ENCODE measurements around the gene SRM. TPM values are rescaled to one million over a fixed set of nuclear protein-coding genes. Genes with fewer than 3 reads are reported as not detected.

SRM gene
- total RNA-seq, 1 donor from 2014 or later: 147 TPM

GRCh38 chr1:11031624-11032262, 28.1 kb downstream of the SRM start:
- peaks cover 4% of the 10 kb centered on the region for H3K4me1 Mint-ChIP-seq
- peaks cover 18% of the 10 kb centered on the region for H3K36me3 Mint-ChIP-seq (ENCODE audit: low read depth)
- peaks cover 2% of the 10 kb centered on the region for H3K27me3 Mint-ChIP-seq (ENCODE audit: low read depth)
- no peak for TF ChIP-seq CTCF (conservative IDR thresholded peaks at IDR 0.05)
- no peaks in the 10 kb centered on the region for H3K9me3 Mint-ChIP-seq
- H3K27ac Mint-ChIP-seq (ENCODE audit: unreplicated experiment): no peak overlapping the region
- DNase-seq (ENCODE audit: low read depth, low spot score): no peak
- H3K4me3 Mint-ChIP-seq: no peak overlapping the region

- Mint-ChIP-seq H3K27ac (ENCODE audit: unreplicated experiment) (no peak overlapping the region), H3K9me3 (no peaks in the 10 kb centered on the region), H3K4me3 (no peak overlapping the region), H3K36me3 (ENCODE audit: low read depth) (peaks cover 18% of the 10 kb centered on the region), H3K4me1 (peaks cover 4% of the 10 kb centered on the region), H3K27me3 (ENCODE audit: low read depth) (peaks cover 2% of the 10 kb centered on the region)
- TF ChIP-seq CTCF (conservative IDR thresholded peaks at IDR 0.05): no peak
- DNase-seq (ENCODE audit: low read depth, low spot score): no peak
Measured at GRCh38 chr1:11030865-11031264, 29.0 kb downstream of the SRM start.

GRCh38 chr1:11028018-11028417, 31.8 kb downstream of the SRM start:
- TF ChIP-seq CTCF (conservative IDR thresholded peaks at IDR 0.05): no peak
- Mint-ChIP-seq H3K27me3 (ENCODE audit: low read depth) (no peaks in the 10 kb centered on the region), H3K9me3 (no peaks in the 10 kb centered on the region), H3K27ac (ENCODE audit: unreplicated experiment) (peak overlapping the region; percentile 67), H3K36me3 (ENCODE audit: low read depth) (peaks cover 28% of the 10 kb centered on the region), H3K4me1 (peaks cover 4% of the 10 kb centered on the region), H3K4me3 (no peak overlapping the region)
- DNase-seq (ENCODE audit: low read depth, low spot score): no peak

GRCh38 chr1:11027316-11027715, 32.5 kb downstream of the SRM start:
- H3K4me3 Mint-ChIP-seq: no peak overlapping the region
- DNase-seq (ENCODE audit: low read depth, low spot score): no peak
- H3K36me3 Mint-ChIP-seq (ENCODE audit: low read depth): peaks cover 29% of the 10 kb centered on the region
- no peak overlapping the region for H3K27ac Mint-ChIP-seq (ENCODE audit: unreplicated experiment)
- no peaks in the 10 kb centered on the region for H3K9me3 Mint-ChIP-seq
- TF ChIP-seq CTCF (conservative IDR thresholded peaks at IDR 0.05): no peak
- H3K27me3 Mint-ChIP-seq (ENCODE audit: low read depth): no peaks in the 10 kb centered on the region
- H3K4me1 Mint-ChIP-seq: peaks cover 4% of the 10 kb centered on the region

GRCh38 chr1:11026903-11027302, 32.9 kb downstream of the SRM start:
- TF ChIP-seq CTCF (conservative IDR thresholded peaks at IDR 0.05): no peak
- Mint-ChIP-seq H3K27ac (ENCODE audit: unreplicated experiment) (peak overlapping the region; percentile 58), H3K27me3 (ENCODE audit: low read depth) (no peaks in the 10 kb centered on the region), H3K4me1 (peaks cover 4% of the 10 kb centered on the region), H3K4me3 (no peak overlapping the region), H3K36me3 (ENCODE audit: low read depth) (peaks cover 32% of the 10 kb centered on the region), H3K9me3 (no peaks in the 10 kb centered on the region)
- no peak for DNase-seq (ENCODE audit: low read depth, low spot score)

All from neural crest cell (in vitro differentiated cells).